ENCODE results near the gene COPA.

Gene COPA

GRCh38 chr1:160362168-160362957 lies 19.3 kb upstream of the COPA start:
- DNase-seq: peak; percentile 42

- DNase-seq: no peak
Observed at GRCh38 chr1:160361814-160362167, 18.7 kb upstream of the COPA start.

- DNase-seq: no peak
Observed at GRCh38 chr1:160361199-160361598, 18.1 kb upstream of the COPA start.

- DNase-seq: no peak
Observed at GRCh38 chr1:160360227-160360695, 17.2 kb upstream of the COPA start.

- peak; percentile 43 for DNase-seq
Observed at GRCh38 chr1:160359559-160360226, 16.6 kb upstream of the COPA start.

- DNase-seq: no peak
Observed at GRCh38 chr1:160358073-160358472, 15.0 kb upstream of the COPA start.

GRCh38 chr1:160357286-160358002 lies 14.4 kb upstream of the COPA start:
- DNase-seq: peak; percentile 51

GRCh38 chr1:160354388-160354985 lies 11.4 kb upstream of the COPA start:
- peak; percentile 49 for DNase-seq

- no peak for DNase-seq
Observed at GRCh38 chr1:160353223-160353622, 10.2 kb upstream of the COPA start.

GRCh38 chr1:160352555-160352954 lies 9.5 kb upstream of the COPA start:
- no peak for DNase-seq

- no peak for DNase-seq
Observed at GRCh38 chr1:160351629-160352028, 8.6 kb upstream of the COPA start.

GRCh38 chr1:160346958-160347357 lies 3.9 kb upstream of the COPA start:
- no peak for DNase-seq

- DNase-seq: no peak
Observed at GRCh38 chr1:160346463-160346862, 3.4 kb upstream of the COPA start.

- DNase-seq: no peak
Observed at GRCh38 chr1:160344936-160345335, 1.9 kb upstream of the COPA start.

- no peak for DNase-seq
Observed at GRCh38 chr1:160344241-160344640, 1.2 kb upstream of the COPA start.

GRCh38 chr1:160342526-160342925 lies 524 bp downstream of the COPA start:
- DNase-seq: peak; percentile 7

- no peak for DNase-seq
Observed at GRCh38 chr1:160340866-160341265, 2.2 kb downstream of the COPA start.

- DNase-seq: no peak
Observed at GRCh38 chr1:160340146-160340545, 2.9 kb downstream of the COPA start.

GRCh38 chr1:160338580-160338979 lies 4.5 kb downstream of the COPA start:
- DNase-seq: no peak

GRCh38 chr1:160332516-160332915 lies 10.5 kb downstream of the COPA start:
- DNase-seq: no peak

GRCh38 chr1:160330119-160330518 lies 12.9 kb downstream of the COPA start:
- DNase-seq: no peak

GRCh38 chr1:160328184-160328583 lies 14.9 kb downstream of the COPA start:
- DNase-seq: no peak

GRCh38 chr1:160326418-160326817 lies 16.6 kb downstream of the COPA start:
- DNase-seq: no peak

All from fibroblast of skin of scalp (primary cell).